Activated CD8-positive, alpha-beta T cell treated with anti-CD3 and anti-CD28 coated beads, Interleukin-2, amount 10 ng/mL, durations not matched to agents 7 days and 5 days (primary cell): ENCODE data around the gene C1QTNF2. TPM values are rescaled to one million over a fixed set of nuclear protein-coding genes. Genes with fewer than 3 reads are reported as not detected.

Experiments used
- ATAC-seq: fragments of 150-1000 bp; cut with Tn5 transposase; one replicate; pipeline ENCODE4 v1.10.0; 2021; ENCODE audit warnings: moderate library complexity
- CTCF ChIA-PET: fragments of 350-600 bp; sonication (Branson Sonifier 250); formaldehyde crosslinking; loops from one replicate; lab custom pipeline; 2021; ENCODE audit warnings: antibody characterized with exemption; lab: Charles Lee
- POLR2A ChIA-PET: fragments of 350-600 bp; sonication (Branson Sonifier 250); formaldehyde crosslinking; loops from one replicate; lab custom pipeline; 2021; ENCODE audit warnings: antibody characterized with exemption; lab: Charles Lee
- DNase-seq: peaks from one replicate; pipeline ENCODE4 v3.0.0-alpha.2; 2020
- H3K27ac Mint-ChIP-seq: one replicate; pipeline ENCODE4 v1.8.0; 2021; ENCODE audit warnings: mild to moderate bottlenecking, mixed read lengths
- H3K27me3 Mint-ChIP-seq: one replicate; pipeline ENCODE4 v1.8.0; 2021; ENCODE audit warnings: low read depth, mixed read lengths
- H3K36me3 Mint-ChIP-seq: one replicate; pipeline ENCODE4 v1.8.0; 2021; ENCODE audit warnings: low read depth, mixed read lengths
- H3K4me1 Mint-ChIP-seq: one replicate; pipeline ENCODE4 v1.8.0; 2021; ENCODE audit warnings: low read depth, mixed read lengths
- H3K4me3 Mint-ChIP-seq: one replicate; pipeline ENCODE4 v1.8.0; 2021; ENCODE audit warnings: mild to moderate bottlenecking, mixed read lengths
- H3K9me3 Mint-ChIP-seq: one replicate; pipeline ENCODE4 v1.8.0; 2022; ENCODE audit warnings: mixed read lengths; ENCODE audit not compliant: insufficient read depth
- total RNA-seq, 2 experiments: library from RNA; stranded (reverse); gene quantifications; one replicate each; pipeline ENCODE4 v1.2.3, GENCODE V29; 2021

The C1QTNF2 gene, protein sequence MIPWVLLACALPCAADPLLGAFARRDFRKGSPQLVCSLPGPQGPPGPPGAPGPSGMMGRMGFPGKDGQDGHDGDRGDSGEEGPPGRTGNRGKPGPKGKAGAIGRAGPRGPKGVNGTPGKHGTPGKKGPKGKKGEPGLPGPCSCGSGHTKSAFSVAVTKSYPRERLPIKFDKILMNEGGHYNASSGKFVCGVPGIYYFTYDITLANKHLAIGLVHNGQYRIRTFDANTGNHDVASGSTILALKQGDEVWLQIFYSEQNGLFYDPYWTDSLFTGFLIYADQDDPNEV
- not detected for total RNA-seq

DNA sequence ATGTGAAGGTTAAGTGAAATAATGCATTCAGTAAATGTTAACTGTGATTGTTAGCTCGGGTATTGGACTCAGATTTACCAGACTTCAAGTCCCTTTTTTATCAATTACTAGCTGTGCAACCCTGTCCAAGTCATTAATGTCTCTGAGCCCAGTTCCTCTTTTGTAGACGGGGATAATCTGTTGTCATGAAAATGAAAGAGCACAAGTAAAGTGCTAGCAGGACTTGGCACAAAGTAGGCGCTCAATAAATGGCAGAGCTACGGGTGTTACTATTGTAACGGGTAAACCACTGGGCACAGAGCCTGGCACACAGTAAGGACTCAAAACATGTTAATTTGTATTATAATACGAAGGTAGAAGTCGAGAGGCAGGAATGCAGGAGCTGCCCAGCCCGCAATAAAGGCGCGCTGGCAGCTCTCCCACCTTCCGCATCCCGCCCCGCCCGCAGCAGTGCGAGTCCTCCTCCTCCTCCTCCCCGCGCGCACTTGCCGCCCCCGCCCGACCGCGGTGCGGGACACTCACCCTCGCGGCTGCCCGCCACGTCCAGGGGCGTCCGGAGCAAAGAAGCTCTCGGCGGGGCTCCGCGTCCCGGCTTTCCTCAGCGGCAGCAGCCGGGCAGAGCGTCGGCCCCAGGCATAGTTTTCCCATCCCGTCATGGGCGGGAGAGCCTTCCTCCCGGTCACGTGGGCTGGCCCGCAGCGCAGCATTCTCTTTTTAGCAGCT, at the start of gene C1QTNF2:
C1QTNF2 (minus strand) TSS at position 637 of the 723 bp plus-strand sequence. CDS start 15,615 bp downstream, outside the sequence.
- H3K27ac Mint-ChIP-seq = no peak within 1 kb of the TSS
- DNase-seq = no peak
- ATAC-seq = peak; percentile 55
- ChIA-PET POLR2A (no interaction called here), CTCF (interaction anchor here (0.9 to 1.1 kb wide), 3 partner anchors 9 to 384 kb away, joined by 3 to 4 read pairs (median 3); no protein-coding TSS in a partner anchor)
- H3K4me1 Mint-ChIP-seq = peaks cover 11% of the 10 kb centered on the region
- H3K36me3 Mint-ChIP-seq = no peaks in the 10 kb centered on the region
- no peaks in the 10 kb centered on the region for H3K9me3 Mint-ChIP-seq
- peak within 1 kb of the TSS; percentile 57 for H3K4me3 Mint-ChIP-seq
- H3K27me3 Mint-ChIP-seq = peaks cover 64% of the 10 kb centered on the region

DNA sequence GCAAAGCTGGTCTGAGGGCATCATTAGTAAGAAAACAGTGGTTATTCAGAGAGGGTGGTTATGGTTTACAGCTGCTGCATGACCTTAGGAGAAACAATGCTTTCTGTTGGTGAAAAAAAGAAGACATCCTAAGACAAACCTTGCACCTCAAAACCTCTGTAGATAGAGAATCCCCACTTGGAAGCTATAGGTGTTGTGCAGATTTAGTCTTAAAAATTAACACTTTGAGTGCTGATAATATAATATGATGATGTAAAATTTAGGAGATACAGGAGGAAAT, 49.8 kb upstream of the C1QTNF2 start:
- Mint-ChIP-seq H3K36me3 (peaks cover 43% of the 10 kb centered on the region), H3K4me3 (peak overlapping the region; percentile 100), H3K9me3 (no peaks in the 10 kb centered on the region), H3K27me3 (no peaks in the 10 kb centered on the region), H3K27ac (peak overlapping the region; percentile 99), H3K4me1 (peaks cover 77% of the 10 kb centered on the region)
- ATAC-seq (no peak), DNase-seq (no peak)
- POLR2A ChIA-PET = interaction anchor here (1.9 to 3.2 kb wide), 4 partner anchors 19 to 411 kb away, joined by 8 to 21 read pairs (median 12); partner anchors contain the start of gene TTC1
- CTCF ChIA-PET = interaction anchor here (1.1 to 3.8 kb wide), 3 partner anchors 19 to 49 kb away, joined by 3 to 56 read pairs (median 17); no protein-coding TSS in a partner anchor

DNA sequence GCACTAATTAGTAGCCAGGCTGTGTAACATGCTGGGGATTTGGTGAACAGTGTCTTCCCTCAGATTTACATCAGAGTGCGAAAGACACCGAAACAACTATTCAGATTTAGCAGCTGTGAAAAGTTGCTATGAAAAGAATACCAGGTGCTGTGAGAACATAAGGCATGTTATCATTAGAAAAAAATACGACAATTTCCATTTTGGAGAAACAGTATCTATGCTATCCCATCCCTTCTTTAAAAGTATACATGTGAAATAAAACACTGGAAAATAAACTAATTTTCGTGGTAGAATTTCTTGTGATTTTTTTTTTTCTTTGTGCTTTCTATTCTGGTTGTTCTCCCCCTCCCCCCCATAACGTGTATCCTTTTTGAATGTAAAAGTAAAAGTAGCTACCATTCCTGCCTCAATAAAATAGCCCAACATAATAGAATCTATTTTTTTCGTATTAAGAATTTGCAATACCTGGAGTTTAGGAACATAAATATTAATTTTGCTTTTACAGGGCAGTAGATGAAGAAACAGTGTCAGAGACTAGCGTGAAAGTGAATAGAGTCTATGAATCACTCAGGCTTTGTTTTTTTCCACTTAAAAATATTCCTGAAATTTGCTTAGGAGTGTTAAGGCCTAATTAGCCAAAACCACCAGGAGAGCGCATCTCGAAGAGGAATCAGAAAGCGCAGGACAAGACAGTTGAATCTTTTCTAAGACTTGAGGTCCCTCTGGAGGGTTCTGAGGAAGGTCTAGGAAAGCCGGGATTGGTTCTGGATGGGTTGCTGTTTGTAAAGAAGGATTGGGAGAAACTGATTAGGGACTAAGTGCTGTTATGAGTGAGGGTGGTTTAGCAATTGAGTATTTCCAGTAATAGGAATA, 49.3 kb upstream of the C1QTNF2 start:
- DNase-seq (no peak), ATAC-seq (peak; percentile 21)
- ChIA-PET POLR2A (interaction anchor here (0.7 to 3.2 kb wide), 12 partner anchors 12 to 410 kb away, joined by 3 to 21 read pairs (median 8); partner anchors contain the start of genes FAM200C, PWWP2A and TTC1), CTCF (interaction anchor here (1.1 to 3.8 kb wide), 9 partner anchors 9 to 88 kb away, joined by 3 to 56 read pairs (median 4); partner anchors contain the start of gene FAM200C)
- Mint-ChIP-seq H3K27me3 (no peaks in the 10 kb centered on the region), H3K36me3 (peaks cover 40% of the 10 kb centered on the region), H3K27ac (peak overlapping the region; percentile 99), H3K9me3 (no peaks in the 10 kb centered on the region), H3K4me1 (peaks cover 72% of the 10 kb centered on the region), H3K4me3 (peak overlapping the region; percentile 100)

DNA sequence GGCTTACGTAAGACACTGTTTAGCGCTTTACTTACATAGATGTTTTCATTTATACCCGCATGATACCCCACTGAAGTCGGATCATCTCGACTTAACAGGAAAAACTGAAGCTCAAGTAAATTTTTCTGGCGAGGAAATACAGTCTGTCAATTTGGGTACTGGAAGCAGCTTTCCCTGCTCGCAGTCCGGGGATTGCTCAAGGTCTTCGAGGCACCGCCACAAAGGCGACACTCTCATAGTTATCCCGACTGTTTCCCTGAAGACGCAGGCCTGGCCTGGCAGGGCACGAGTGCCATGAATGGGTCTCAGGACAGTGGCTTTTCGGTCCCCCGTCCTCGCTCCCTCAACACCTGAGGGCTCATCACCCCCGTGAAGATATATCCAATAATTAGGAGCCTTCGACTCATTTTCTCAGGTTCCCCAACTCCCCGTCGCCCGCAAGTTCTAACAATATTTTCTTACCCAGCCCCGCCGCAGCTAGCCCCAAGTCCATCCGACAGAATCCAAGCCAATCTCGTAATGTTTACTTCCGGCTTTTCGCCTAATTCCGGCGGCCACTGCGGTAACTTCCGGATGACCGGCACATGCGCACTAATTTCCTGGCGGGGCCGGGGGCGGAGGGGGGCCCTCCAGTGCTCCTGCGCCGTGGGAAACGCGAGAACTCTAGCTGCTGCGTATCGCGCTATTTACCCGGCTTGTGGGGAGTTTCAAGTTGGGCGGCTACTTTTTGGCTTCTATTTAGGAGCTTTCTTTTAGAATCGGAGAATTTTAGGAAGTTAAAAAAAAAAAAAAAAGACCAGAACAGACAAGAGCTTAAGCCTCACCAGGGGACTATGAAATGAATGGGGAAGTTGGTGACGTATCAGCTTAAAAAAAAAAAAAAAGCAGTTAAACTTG, 48.4 kb upstream of the C1QTNF2 start, which contains the start of gene SLU7:
SLU7 (minus strand) TSS at position 521 of the 897 bp plus-strand sequence. CDS start 3,787 bp downstream, outside the sequence.
- H3K4me1 Mint-ChIP-seq = peaks cover 63% of the 10 kb centered on the region
- peak within 1 kb of the TSS; percentile 99 for H3K27ac Mint-ChIP-seq
- peak within 1 kb of the TSS; percentile 100 for H3K4me3 Mint-ChIP-seq
- POLR2A ChIA-PET = interaction anchor here (0.7 to 3.2 kb wide), 14 partner anchors 12 to 410 kb away, joined by 3 to 21 read pairs (median 7); partner anchors contain the start of genes FAM200C, PWWP2A and TTC1
- CTCF ChIA-PET = interaction anchor here (0.6 to 3.8 kb wide), 13 partner anchors 8 to 484 kb away, joined by 3 to 56 read pairs (median 4); partner anchors contain the start of gene FAM200C
- ATAC-seq = peak; percentile 84
- peaks cover 32% of the 10 kb centered on the region for H3K36me3 Mint-ChIP-seq
- no peaks in the 10 kb centered on the region for H3K9me3 Mint-ChIP-seq
- peak; percentile 96 for DNase-seq
- H3K27me3 Mint-ChIP-seq = no peaks in the 10 kb centered on the region

DNA sequence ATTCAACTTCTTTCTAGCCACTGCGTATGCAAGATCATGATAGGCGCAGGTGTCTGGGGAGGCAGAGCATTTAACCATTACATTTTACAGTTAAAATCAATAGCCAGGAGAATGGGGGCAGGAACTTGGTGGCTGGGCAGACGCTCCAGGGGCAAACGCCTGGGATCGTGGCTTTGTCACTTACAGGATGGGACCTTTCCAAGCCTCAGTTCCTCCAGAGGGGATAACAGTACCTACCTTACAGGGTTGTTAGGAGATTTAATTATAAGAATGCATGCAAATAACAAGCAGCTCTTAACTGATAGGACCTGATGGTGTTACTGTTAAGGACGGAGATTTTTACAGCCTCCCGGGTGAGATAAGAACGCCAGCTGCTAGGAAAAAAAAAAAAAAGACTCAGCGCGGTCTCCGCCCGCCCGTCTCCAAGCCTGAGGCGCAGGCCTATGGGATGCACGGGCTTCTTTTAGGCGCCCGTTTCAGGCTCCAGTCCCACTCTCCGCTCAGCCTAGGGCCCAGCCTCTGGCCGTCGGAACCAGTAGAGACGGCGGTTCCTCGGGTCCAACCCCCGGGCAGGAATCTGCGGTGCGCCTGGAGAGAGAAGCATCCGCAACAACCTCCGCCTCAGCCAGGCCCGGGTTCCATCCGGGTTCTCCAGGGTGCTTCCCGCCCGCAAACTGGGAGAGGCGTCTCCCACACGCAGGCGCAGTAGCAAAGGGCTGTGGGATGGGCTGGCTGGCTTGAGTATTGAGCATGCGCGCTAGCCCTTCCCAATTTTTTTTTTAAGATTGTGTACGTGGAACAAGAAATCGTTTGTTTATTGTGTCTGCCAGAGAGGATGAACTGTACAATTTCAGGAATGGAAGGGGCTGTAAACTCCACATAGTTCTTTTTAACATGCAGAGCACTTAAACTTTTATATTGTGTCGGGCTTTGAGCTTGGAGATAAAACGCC, 29.3 kb upstream of the C1QTNF2 start, which contains the start of gene FAM200C:
FAM200C (minus strand) TSS at position 653 of the 952 bp plus-strand sequence. CDS start 4,564 bp downstream, outside the sequence.
- Mint-ChIP-seq H3K4me3 (peak within 1 kb of the TSS; percentile 90), H3K36me3 (peaks cover 26% of the 10 kb centered on the region), H3K27me3 (no peaks in the 10 kb centered on the region), H3K9me3 (no peaks in the 10 kb centered on the region), H3K27ac (peak within 1 kb of the TSS; percentile 67), H3K4me1 (peaks cover 15% of the 10 kb centered on the region)
- ChIA-PET POLR2A (interaction anchor here (0.8 to 2.4 kb wide), 3 partner anchors 19 to 25 kb away, joined by 3 to 14 read pairs (median 5); partner anchors contain the start of genes PTTG1 and SLU7), CTCF (interaction anchor here (1.3 to 2.2 kb wide), 5 partner anchors 9 to 378 kb away, joined by 3 to 10 read pairs (median 4); partner anchors contain the start of genes PTTG1 and SLU7)
- DNase-seq (peak; percentile 77), ATAC-seq (peak; percentile 89)

DNA sequence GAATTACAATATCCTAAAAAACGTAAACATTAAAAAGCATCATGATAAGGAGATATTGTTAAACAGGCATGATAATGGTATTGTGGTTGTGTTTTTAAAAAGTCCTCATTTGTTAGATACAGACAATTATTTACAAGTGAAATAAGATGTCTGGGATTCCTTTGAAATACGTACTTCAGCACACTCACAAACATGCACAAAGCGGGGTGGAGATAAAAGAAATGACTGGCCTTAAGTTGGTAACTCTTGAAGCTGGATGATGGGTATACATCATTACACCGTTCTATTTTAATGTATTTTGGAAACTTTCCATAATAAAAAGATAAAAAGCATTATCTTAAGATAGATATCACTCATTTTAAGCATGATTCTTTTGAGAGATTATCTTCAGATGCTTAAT, 28.4 kb upstream of the C1QTNF2 start:
- POLR2A ChIA-PET = interaction anchor here (1.0 to 2.4 kb wide), 2 partner anchors 20 to 26 kb away, joined by 3 to 14 read pairs; partner anchors contain the start of gene SLU7
- peaks cover 17% of the 10 kb centered on the region for H3K36me3 Mint-ChIP-seq

DNA sequence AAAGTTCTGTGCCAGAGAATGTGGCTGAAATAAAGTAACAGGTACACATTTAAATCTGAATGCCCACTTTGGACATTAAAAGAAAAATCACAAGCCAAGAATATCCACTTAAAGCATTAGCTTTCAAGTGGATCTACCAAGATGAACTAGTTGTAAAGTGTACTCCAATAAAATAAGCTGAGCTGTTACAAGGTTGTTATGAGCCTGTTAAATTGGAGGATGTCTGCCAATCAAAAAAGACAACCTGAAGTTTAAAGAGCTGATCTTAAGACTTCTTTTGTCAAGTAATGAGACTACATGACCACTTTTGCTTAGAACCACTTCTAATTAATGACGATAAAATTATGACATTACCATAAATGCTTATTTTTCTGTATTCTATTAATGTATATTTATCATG, 27.1 kb upstream of the C1QTNF2 start:
- Mint-ChIP-seq H3K9me3 (no peaks in the 10 kb centered on the region), H3K36me3 (peaks cover 9% of the 10 kb centered on the region), H3K4me1 (peaks cover 15% of the 10 kb centered on the region), H3K4me3 (no peak overlapping the region), H3K27ac (no peak overlapping the region), H3K27me3 (no peaks in the 10 kb centered on the region)
- ChIA-PET POLR2A (no interaction called here), CTCF (interaction anchor here (1.8 kb wide), 1 partner anchor 375 kb away, joined by 6 read pairs; no protein-coding TSS in a partner anchor)
- DNase-seq = no peak
- ATAC-seq = no peak

More for the DNA sequence above, 28.4 kb upstream of the C1QTNF2 start:
- DNase-seq (no peak), ATAC-seq (no peak)
- no peaks in the 10 kb centered on the region for H3K27me3 Mint-ChIP-seq
- no peak overlapping the region for H3K27ac Mint-ChIP-seq
- CTCF ChIA-PET = interaction anchor here (1.3 to 1.8 kb wide), 3 partner anchors 8 to 377 kb away, joined by 3 to 10 read pairs (median 4); partner anchors contain the start of gene SLU7
- no peaks in the 10 kb centered on the region for H3K9me3 Mint-ChIP-seq
- peak overlapping the region; percentile 90 for H3K4me3 Mint-ChIP-seq
- peaks cover 15% of the 10 kb centered on the region for H3K4me1 Mint-ChIP-seq

DNA sequence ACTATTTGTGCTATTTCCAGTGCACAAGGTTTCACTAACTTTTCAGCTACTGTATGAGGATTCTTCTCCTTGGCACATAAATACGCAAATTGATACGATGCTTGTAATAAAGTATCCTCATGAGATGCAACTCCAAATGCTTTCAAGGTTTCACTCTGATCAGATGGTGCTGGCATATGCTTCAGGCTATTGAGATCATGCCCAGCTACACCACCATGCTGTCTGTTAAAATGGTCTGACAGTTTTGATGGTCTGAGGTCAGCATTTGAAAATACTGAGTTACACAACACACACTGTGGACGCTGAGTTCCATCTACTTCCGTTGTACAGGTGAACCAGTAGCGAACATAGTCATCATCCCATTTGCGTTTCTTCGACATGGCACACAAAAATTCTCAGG, 24.7 kb upstream of the C1QTNF2 start:
- ATAC-seq (no peak), DNase-seq (no peak)
- CTCF ChIA-PET = interaction anchor here (0.9 to 2.2 kb wide), 2 partner anchors 8 to 15 kb away, joined by 3 to 5 read pairs; no protein-coding TSS in a partner anchor
- POLR2A ChIA-PET = interaction anchor here (1.7 kb wide), 1 partner anchor 23 kb away, joined by 6 read pairs; no protein-coding TSS in a partner anchor
- Mint-ChIP-seq H3K9me3 (no peaks in the 10 kb centered on the region), H3K4me1 (peaks cover 10% of the 10 kb centered on the region), H3K36me3 (peaks cover 2% of the 10 kb centered on the region), H3K27ac (no peak overlapping the region), H3K4me3 (no peak overlapping the region), H3K27me3 (no peaks in the 10 kb centered on the region)
